Osteoblast (primary cell): ENCODE results near the gene TMEM255B. TPM values are rescaled to one million over a fixed set of nuclear protein-coding genes. Genes with fewer than 3 reads are reported as not detected.

Source experiments
- DNase-seq: peaks from one replicate; pipeline ENCODE4 v3.0.0; 2011; ENCODE audit warnings: low spot score, mixed read lengths; ENCODE audit not compliant: insufficient read length; ENCODE audit errors: missing footprints
- H2AFZ ChIP-seq: 2 replicates; pipeline ENCODE4 v1.6.0; 2011; ENCODE audit warnings: mild to moderate bottlenecking, low read length
- H3K27ac ChIP-seq: 2 replicates; pipeline ENCODE4 v1.5.1; 2011; ENCODE audit warnings: mild to moderate bottlenecking, low read depth, low read length, moderate library complexity
- H3K27me3 ChIP-seq: 2 replicates; pipeline ENCODE4 v1.6.0; 2012; ENCODE audit warnings: mild to moderate bottlenecking, control low read depth, inconsistent platforms, low read length, moderate library complexity; ENCODE audit not compliant: insufficient read depth
- H3K36me3 ChIP-seq: 2 replicates; pipeline ENCODE4 v1.5.1; 2011; ENCODE audit warnings: mild to moderate bottlenecking, low read length, control low read depth, moderate library complexity; ENCODE audit not compliant: insufficient read depth
- H3K4me1 ChIP-seq: 2 replicates; pipeline ENCODE4 v1.5.1; 2011; ENCODE audit warnings: mild to moderate bottlenecking, low read length, control low read depth, moderate library complexity; ENCODE audit not compliant: insufficient read depth
- H3K4me2 ChIP-seq: 2 replicates; pipeline ENCODE4 v1.6.0; 2011; ENCODE audit warnings: mild to moderate bottlenecking, low read length; ENCODE audit not compliant: insufficient read depth
- H3K4me3 ChIP-seq: fragments of 200-600 bp; sonication (generic); 3 replicates; pipeline ENCODE4 v1.5.1; 2012; ENCODE audit warnings: mild to moderate bottlenecking, low read length, inconsistent platforms; ENCODE audit not compliant: insufficient read depth
- H3K79me2 ChIP-seq: 2 replicates; pipeline ENCODE4 v1.6.0; 2012; ENCODE audit warnings: mild to moderate bottlenecking, low read length, control low read depth, inconsistent platforms; ENCODE audit not compliant: insufficient read depth
- H3K9me3 ChIP-seq: 2 replicates; pipeline ENCODE4 v1.5.1; 2011; ENCODE audit warnings: low read depth, low read length, control low read depth
- H4K20me1 ChIP-seq: 2 replicates; pipeline ENCODE4 v1.6.0; 2012; ENCODE audit warnings: mild to moderate bottlenecking, low read length, control low read depth; ENCODE audit not compliant: insufficient read depth
- CTCF ChIP-seq: IDR thresholded peaks from 2 replicates; pipeline ENCODE4 v1.5.1; 2011; ENCODE audit warnings: mild to moderate bottlenecking, low read depth, low read length, moderate library complexity; ENCODE audit errors: extremely low read depth
- total RNA-seq: library from RNA; depleted of rRNA; stranded (reverse); fragments of >200 nt; gene quantifications from 2 replicates; pipeline ENCODE4 v1.2.3, GENCODE V29; 2012

TMEM255B gene
- total RNA-seq, 1 donor: 1.8 TPM

- DNase-seq: no peak
- TF ChIP-seq CTCF: no peak
- Histone ChIP-seq H3K27ac (no peak overlapping the region), H3K79me2 (no peaks in the 10 kb centered on the region), H3K4me1 (peaks cover 9% of the 10 kb centered on the region), H2AFZ (no peak overlapping the region), H3K36me3 (no peaks in the 10 kb centered on the region), H4K20me1 (no peaks in the 10 kb centered on the region), H3K9me3 (no peaks in the 10 kb centered on the region), H3K4me3 (no peak overlapping the region), H3K27me3 (peaks cover 22% of the 10 kb centered on the region), H3K4me2 (no peak overlapping the region)
Measured at GRCh38 chr13:113740286-113740556, 18.8 kb upstream of the TMEM255B start.

GRCh38 chr13:113740661-113741060 is 18.4 kb upstream of the TMEM255B start:
- H3K27ac ChIP-seq: no peak overlapping the region
- no peaks in the 10 kb centered on the region for H3K9me3 ChIP-seq
- no peak overlapping the region for H3K4me3 ChIP-seq
- no peak for DNase-seq
- H3K36me3 ChIP-seq: no peaks in the 10 kb centered on the region
- H3K4me1 ChIP-seq: peaks cover 9% of the 10 kb centered on the region
- no peak for TF ChIP-seq CTCF
- H2AFZ ChIP-seq: no peak overlapping the region
- peaks cover 22% of the 10 kb centered on the region for H3K27me3 ChIP-seq
- no peaks in the 10 kb centered on the region for H3K79me2 ChIP-seq
- H4K20me1 ChIP-seq: no peaks in the 10 kb centered on the region
- no peak overlapping the region for H3K4me2 ChIP-seq

GRCh38 chr13:113741191-113741668 is 17.8 kb upstream of the TMEM255B start:
- H3K9me3 ChIP-seq: no peaks in the 10 kb centered on the region
- no peaks in the 10 kb centered on the region for H3K36me3 ChIP-seq
- TF ChIP-seq CTCF: no peak
- H4K20me1 ChIP-seq: no peaks in the 10 kb centered on the region
- H3K79me2 ChIP-seq: no peaks in the 10 kb centered on the region
- H3K27me3 ChIP-seq: peaks cover 22% of the 10 kb centered on the region
- DNase-seq: no peak
- no peak overlapping the region for H2AFZ ChIP-seq
- peaks cover 9% of the 10 kb centered on the region for H3K4me1 ChIP-seq
- H3K4me2 ChIP-seq: no peak overlapping the region
- no peak overlapping the region for H3K27ac ChIP-seq
- no peak overlapping the region for H3K4me3 ChIP-seq

GRCh38 chr13:113742000-113742441 is 17.0 kb upstream of the TMEM255B start:
- Histone ChIP-seq H3K4me1 (peaks cover 9% of the 10 kb centered on the region), H3K36me3 (no peaks in the 10 kb centered on the region), H2AFZ (no peak overlapping the region), H4K20me1 (no peaks in the 10 kb centered on the region), H3K4me3 (peak overlapping the region; percentile 1), H3K79me2 (no peaks in the 10 kb centered on the region), H3K4me2 (peak overlapping the region; percentile 38), H3K9me3 (no peaks in the 10 kb centered on the region), H3K27ac (no peak overlapping the region), H3K27me3 (peaks cover 18% of the 10 kb centered on the region)
- DNase-seq: peak; percentile 96
- peak; percentile 21 for TF ChIP-seq CTCF
